PC-9 (cell line): ENCODE results near the gene PER1. TPM values are rescaled to one million over a fixed set of nuclear protein-coding genes. Genes with fewer than 3 reads are reported as not detected.

Experiments
- BruUV-seq: library from RNA; stranded (reverse); fragments of 400-500 nt; replicated peaks from 2 replicates; lab custom pipeline; 2021; lab: Mats Ljungman, UMichigan
- CTCF ChIA-PET: fragments of 300-600 bp; sonication (Branson Sonifier 250); formaldehyde crosslinking; loops from one replicate; lab custom pipeline; 2022; ENCODE audit warnings: antibody characterized with exemption; lab: Charles Lee
- POLR2A ChIA-PET: fragments of 300-600 bp; sonication (Branson Sonifier 250); formaldehyde crosslinking; loops from one replicate; lab custom pipeline; 2022; ENCODE audit warnings: antibody characterized with exemption; ENCODE audit not compliant: unreplicated experiment; lab: Charles Lee
- DNase-seq, 2 experiments: peaks; one replicate each; pipeline versions ENCODE4 v3.0.0 to v3.0.0-alpha.2; 2015 to 2022; ENCODE audit warnings: mixed read lengths in 1 of 2
- H2AFZ ChIP-seq: fragments of 200-600 bp; sonication (generic); 2 replicates; pipeline ENCODE4 v1.8.1; 2017; ENCODE audit warnings: antibody characterized with exemption
- H3F3A ChIP-seq: fragments of 200-600 bp; sonication (generic); 2 replicates; pipeline ENCODE4 v1.8.1; 2017; ENCODE audit warnings: antibody characterized with exemption, mild to moderate bottlenecking, low read depth; ENCODE audit not compliant: insufficient read depth
- H3K27ac ChIP-seq: fragments of 200-600 bp; sonication (generic); 2 replicates; pipeline ENCODE4 v1.6.1; 2016; ENCODE audit warnings: mixed run types
- H3K27me3 ChIP-seq: fragments of 200-600 bp; sonication (generic); 2 replicates; pipeline ENCODE4 v1.6.1; 2016; ENCODE audit warnings: low read depth, mixed run types; ENCODE audit not compliant: insufficient read depth
- H3K36me3 ChIP-seq: fragments of 200-600 bp; sonication (generic); 2 replicates; pipeline ENCODE4 v1.6.1; 2016; ENCODE audit warnings: low read depth, mixed run types
- H3K4me1 ChIP-seq: fragments of 200-600 bp; sonication (generic); replicated peaks from 2 replicates; pipeline ENCODE4 v1.6.1; 2016; ENCODE audit warnings: mixed run types; ENCODE audit not compliant: insufficient read depth
- H3K4me2 ChIP-seq: fragments of 200-600 bp; sonication (generic); 2 replicates; pipeline ENCODE4 v1.6.1; 2017; ENCODE audit warnings: mixed run types
- H3K4me3 ChIP-seq: fragments of 200-600 bp; sonication (generic); 2 replicates; pipeline ENCODE4 v1.6.1; 2016; ENCODE audit warnings: mixed run types
- H3K79me2 ChIP-seq: fragments of 200-600 bp; sonication (generic); 2 replicates; pipeline ENCODE4 v1.6.1; 2017; ENCODE audit warnings: low read depth, mixed run types
- H3K9me2 ChIP-seq: fragments of 200-600 bp; sonication (generic); 2 replicates; pipeline ENCODE4 v1.8.1; 2017; ENCODE audit warnings: mild to moderate bottlenecking; ENCODE audit not compliant: insufficient read depth
- H3K9me3 ChIP-seq: fragments of 200-600 bp; sonication (generic); 2 replicates; pipeline ENCODE4 v1.8.1; 2016; ENCODE audit warnings: low read depth; ENCODE audit not compliant: insufficient read depth
- H4K20me1 ChIP-seq: fragments of 200-600 bp; sonication (generic); 2 replicates; pipeline ENCODE4 v1.8.1; 2017; ENCODE audit not compliant: insufficient read depth
- CTCF ChIP-seq: fragments of 200-600 bp; sonication (generic); conservative IDR thresholded peaks from 2 replicates; pipeline ENCODE4 v1.6.1; 2017; ENCODE audit warnings: mixed run types, antibody characterized with exemption, mild to moderate bottlenecking, moderate library complexity
- EZH2 ChIP-seq: fragments of 200-600 bp; sonication (generic); IDR thresholded peaks from 2 replicates; pipeline ENCODE4 v1.8.0; 2017; ENCODE audit warnings: antibody characterized with exemption, low read depth
- intact Hi-C: fragments of 100-400 bp; cut with micrococcal nuclease; formaldehyde crosslinking; loops from one replicate; pipeline ENCODE4 v1.10.0; 2022; ENCODE audit not compliant: unreplicated experiment
- total RNA-seq: library from RNA; stranded (reverse); gene quantifications from 2 replicates; pipeline ENCODE4 v1.2.3, GENCODE V29; 2021

Gene PER1
- total RNA-seq, 1 experiment from 2014 or later: 60.2 TPM

- Histone ChIP-seq H3K27me3 (no peaks in the 10 kb centered on the region), H3K4me2 (no peak overlapping the region), H3K27ac (no peak overlapping the region), H3K79me2 (no peaks in the 10 kb centered on the region), H3F3A (no peaks in the 10 kb centered on the region), H3K4me3 (no peak overlapping the region), H2AFZ (no peak overlapping the region), H3K36me3 (no peaks in the 10 kb centered on the region), H3K9me3 (no peaks in the 10 kb centered on the region), H3K9me2 (no peaks in the 10 kb centered on the region), H4K20me1 (no peaks in the 10 kb centered on the region; the same call in 1 of the 2 replicates), H3K4me1 (no peaks in the 10 kb centered on the region)
- intact Hi-C loops: no loop called here
- no TSS peak for BruUV-seq
- no peak for DNase-seq
- TF ChIP-seq CTCF: no peak
- TF ChIP-seq EZH2: no peak
- POLR2A ChIA-PET: no interaction called here
- CTCF ChIA-PET: no interaction called here
Measured at GRCh38 chr17:8145811-8146210, 6.4 kb downstream of the PER1 start.

GRCh38 chr17:8144401-8145231 is 7.6 kb downstream of the PER1 start:
- Histone ChIP-seq H3K9me2 (no peaks in the 10 kb centered on the region), H3K27ac (no peak overlapping the region), H3K27me3 (no peaks in the 10 kb centered on the region), H2AFZ (no peak overlapping the region), H3F3A (no peaks in the 10 kb centered on the region; the same call in 1 of the 2 replicates), H3K4me2 (no peak overlapping the region), H3K4me3 (no peak overlapping the region), H3K36me3 (no peaks in the 10 kb centered on the region), H4K20me1 (no peaks in the 10 kb centered on the region), H3K9me3 (no peaks in the 10 kb centered on the region), H3K4me1 (no peaks in the 10 kb centered on the region), H3K79me2 (no peaks in the 10 kb centered on the region)
- intact Hi-C loops: no loop called here
- no peak for DNase-seq
- BruUV-seq: no TSS peak
- TF ChIP-seq CTCF (no peak), EZH2 (no peak)
- CTCF ChIA-PET: no interaction called here
- POLR2A ChIA-PET: no interaction called here

DNA sequence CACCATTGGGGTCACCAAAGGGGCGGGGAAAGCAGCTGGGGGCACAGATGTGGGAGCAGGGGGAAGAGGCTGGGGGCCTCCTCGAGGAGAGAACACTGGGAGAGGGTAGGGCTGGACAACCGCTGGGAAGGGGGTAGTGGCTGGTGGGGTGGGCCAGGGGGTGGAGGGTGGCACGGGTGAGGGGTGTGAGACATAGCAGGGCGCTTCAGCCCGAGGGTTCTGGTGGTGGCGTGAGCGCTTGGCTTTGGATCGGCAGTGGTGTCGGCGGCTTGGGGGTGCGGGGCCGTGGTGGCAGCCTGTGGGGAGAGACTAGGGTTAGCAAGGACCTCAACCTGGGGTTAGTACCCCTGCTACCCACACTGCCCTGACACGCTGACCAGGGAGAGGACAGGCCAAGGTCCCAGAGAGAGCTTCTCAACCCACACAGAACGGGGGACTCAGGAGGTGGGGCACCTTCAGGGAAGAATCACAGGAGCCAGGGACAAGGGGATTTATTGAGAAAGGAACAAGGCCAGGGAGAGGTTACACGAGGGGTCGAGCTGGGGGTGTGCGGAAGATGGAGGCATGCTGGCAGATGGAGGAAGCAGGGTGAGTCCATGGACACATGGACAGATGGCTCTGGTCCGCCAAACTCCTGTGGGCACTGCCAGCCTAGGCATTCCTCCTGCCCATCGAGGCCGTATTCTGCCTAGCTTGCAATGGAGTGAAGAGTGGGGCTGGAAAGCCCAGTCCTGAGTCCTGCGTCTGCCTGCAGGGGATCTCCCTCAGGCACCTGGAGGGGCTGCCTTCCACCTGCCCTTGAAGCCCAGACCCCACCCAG is 8.4 kb downstream of the PER1 start:
- H4K20me1 ChIP-seq: no peaks in the 10 kb centered on the region
- no peak overlapping the region for H3K27ac ChIP-seq
- no peaks in the 10 kb centered on the region for H3K79me2 ChIP-seq
- no peak overlapping the region for H3K4me3 ChIP-seq
- TF ChIP-seq CTCF (no peak), EZH2 (no peak)
- no peak overlapping the region for H3K4me2 ChIP-seq
- no peaks in the 10 kb centered on the region for H3K36me3 ChIP-seq
- BruUV-seq: no TSS peak
- no peaks in the 10 kb centered on the region for H3K4me1 ChIP-seq
- intact Hi-C loops: no loop called here
- CTCF ChIA-PET: no interaction called here
- no peak overlapping the region for H2AFZ ChIP-seq
- H3F3A ChIP-seq: peaks cover 3% of the 10 kb centered on the region; the same call in 1 of the 2 replicates
- POLR2A ChIA-PET: no interaction called here
- no peaks in the 10 kb centered on the region for H3K27me3 ChIP-seq
- DNase-seq: no peak
- no peaks in the 10 kb centered on the region for H3K9me3 ChIP-seq
- no peaks in the 10 kb centered on the region for H3K9me2 ChIP-seq
